Neutrophil (primary cell): ENCODE data around the gene CDKN2B-AS1.

Experiments used
- H3K27ac ChIP-seq: fragments of 200-600 bp; sonication (generic); 2 replicates; pipeline ENCODE4 v1.5.1; 2016; ENCODE audit warnings: mild to moderate bottlenecking, moderate library complexity
- H3K27me3 ChIP-seq: fragments of 200-600 bp; sonication (generic); 2 replicates; pipeline ENCODE4 v1.6.0; 2016; ENCODE audit warnings: mild to moderate bottlenecking
- H3K36me3 ChIP-seq: fragments of 200-600 bp; sonication (generic); 2 replicates; pipeline ENCODE4 v1.5.1; 2017
- H3K4me1 ChIP-seq, 2 experiments: fragments of 200-600 bp in 1 of 2; sonication (generic) in 1 of 2; 1 replicate in 1 of 2; 2 replicates in 1 of 2; pipeline versions ENCODE4 v1.5.1 to v1.6.1; 2013 to 2016; ENCODE audit warnings: low read depth in 1 of 2, low read length in 1 of 2, mild to moderate bottlenecking in 1 of 2, moderate library complexity in 1 of 2; ENCODE audit not compliant: control insufficient read depth in 1 of 2, insufficient read depth in 1 of 2
- H3K4me3 ChIP-seq, 2 experiments: fragments of 200-600 bp in 1 of 2; sonication (generic) in 1 of 2; 1 replicate in 1 of 2; 2 replicates in 1 of 2; pipeline ENCODE4 v1.5.1; 2013 to 2016; ENCODE audit warnings: low read depth in 1 of 2, low read length in 1 of 2, mild to moderate bottlenecking in 1 of 2, moderate library complexity in 1 of 2
- H3K9me3 ChIP-seq: fragments of 200-600 bp; sonication (generic); 2 replicates; pipeline ENCODE4 v1.5.1; 2016
- TF ChIP-seq, protein P1 (sequence below): fragments of 200-600 bp; sonication (generic); IDR thresholded peaks from 2 replicates; pipeline ENCODE4 v1.5.1; 2016; ENCODE audit warnings: antibody characterized with exemption

Gene CDKN2B-AS1

DNA sequence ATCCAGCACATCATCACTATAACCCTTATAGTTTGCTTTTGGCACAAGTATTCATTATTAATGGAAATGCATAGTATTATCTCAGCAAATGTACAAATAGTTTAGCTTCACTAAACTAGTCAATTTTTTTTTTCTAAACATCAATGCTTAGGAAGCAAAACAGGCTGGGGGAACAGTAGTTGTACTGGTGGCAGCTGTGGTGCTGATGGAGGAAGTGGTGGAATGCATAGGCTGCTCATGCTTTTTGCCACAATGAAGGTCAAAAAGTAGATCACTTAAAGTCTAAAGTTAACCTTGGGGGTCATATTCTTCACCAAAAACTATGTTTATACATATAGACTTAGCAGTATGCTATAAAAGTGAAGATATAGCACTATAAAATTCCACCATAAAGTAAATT lies 50.8 kb downstream of the CDKN2B-AS1 start:
- Histone ChIP-seq H3K27me3 (peaks cover 50% of the 10 kb centered on the region), H3K27ac (no peak overlapping the region), H3K4me1 (peaks cover 4 to 5% of the 10 kb centered on the region in 2 experiments), H3K4me3 (no peak overlapping the region), H3K36me3 (no peaks in the 10 kb centered on the region), H3K9me3 (no peaks in the 10 kb centered on the region)
- TF ChIP-seq, protein P1, sequence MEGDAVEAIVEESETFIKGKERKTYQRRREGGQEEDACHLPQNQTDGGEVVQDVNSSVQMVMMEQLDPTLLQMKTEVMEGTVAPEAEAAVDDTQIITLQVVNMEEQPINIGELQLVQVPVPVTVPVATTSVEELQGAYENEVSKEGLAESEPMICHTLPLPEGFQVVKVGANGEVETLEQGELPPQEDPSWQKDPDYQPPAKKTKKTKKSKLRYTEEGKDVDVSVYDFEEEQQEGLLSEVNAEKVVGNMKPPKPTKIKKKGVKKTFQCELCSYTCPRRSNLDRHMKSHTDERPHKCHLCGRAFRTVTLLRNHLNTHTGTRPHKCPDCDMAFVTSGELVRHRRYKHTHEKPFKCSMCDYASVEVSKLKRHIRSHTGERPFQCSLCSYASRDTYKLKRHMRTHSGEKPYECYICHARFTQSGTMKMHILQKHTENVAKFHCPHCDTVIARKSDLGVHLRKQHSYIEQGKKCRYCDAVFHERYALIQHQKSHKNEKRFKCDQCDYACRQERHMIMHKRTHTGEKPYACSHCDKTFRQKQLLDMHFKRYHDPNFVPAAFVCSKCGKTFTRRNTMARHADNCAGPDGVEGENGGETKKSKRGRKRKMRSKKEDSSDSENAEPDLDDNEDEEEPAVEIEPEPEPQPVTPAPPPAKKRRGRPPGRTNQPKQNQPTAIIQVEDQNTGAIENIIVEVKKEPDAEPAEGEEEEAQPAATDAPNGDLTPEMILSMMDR: no peak

DNA sequence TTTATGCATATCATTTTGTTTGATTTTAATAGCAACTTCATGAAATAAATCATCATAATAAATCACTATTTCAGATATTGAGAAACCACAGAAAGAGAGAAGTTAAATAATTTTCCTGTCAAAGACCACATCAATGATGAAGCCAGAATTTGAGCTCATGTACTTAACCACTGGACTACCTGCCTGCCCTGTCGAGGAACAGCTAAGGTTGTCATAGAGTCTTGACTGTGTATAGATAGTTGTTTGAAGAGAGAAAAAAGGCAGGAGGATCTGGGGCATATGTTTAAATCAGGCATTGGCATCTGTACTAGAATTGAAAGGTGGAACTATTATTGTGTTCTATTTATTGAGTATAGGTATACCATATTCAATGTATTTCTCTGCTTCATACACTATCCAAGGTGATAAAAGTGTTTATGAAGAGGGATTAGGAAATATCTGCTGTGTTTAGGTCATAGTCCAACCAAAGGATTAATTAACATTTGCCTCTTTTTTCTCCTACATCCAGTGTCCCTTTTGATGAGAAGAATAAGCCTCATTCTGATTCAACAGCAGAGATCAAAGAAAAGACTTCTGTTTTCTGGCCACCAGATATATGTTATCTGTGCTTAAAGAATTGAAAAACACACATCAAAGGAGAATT lies 51.8 kb downstream of the CDKN2B-AS1 start:
- peaks cover 14% of the 10 kb centered on the region in 2 experiments for H3K4me1 ChIP-seq
- H3K27me3 ChIP-seq: peaks cover 46% of the 10 kb centered on the region
- H3K27ac ChIP-seq: no peak overlapping the region
- no peaks in the 10 kb centered on the region for H3K36me3 ChIP-seq
- H3K4me3 ChIP-seq: no peak overlapping the region
- TF ChIP-seq, protein P1: no peak
- H3K9me3 ChIP-seq: no peaks in the 10 kb centered on the region

DNA sequence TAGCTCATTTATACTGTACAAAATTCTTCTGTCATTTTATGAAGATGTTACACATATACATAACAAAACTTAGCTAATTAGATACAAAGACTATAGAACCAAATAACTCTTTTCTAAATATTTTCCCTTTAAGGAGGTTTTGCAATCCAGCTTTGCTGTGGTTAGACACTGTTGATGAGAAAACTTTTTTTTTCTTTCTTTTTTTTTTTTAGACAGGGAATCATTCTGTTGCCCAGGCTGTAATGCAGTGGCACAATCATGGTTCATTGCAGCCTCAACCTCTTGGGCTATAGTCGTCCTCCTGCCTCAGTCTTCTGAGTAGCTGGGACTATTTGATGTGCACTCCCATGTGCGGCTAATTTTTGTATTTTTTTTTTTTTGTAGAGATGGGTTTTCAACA lies 53.0 kb downstream of the CDKN2B-AS1 start:
- no peaks in the 10 kb centered on the region for H3K36me3 ChIP-seq
- peaks cover 34% of the 10 kb centered on the region for H3K27me3 ChIP-seq
- H3K4me1 ChIP-seq: peaks cover 15 to 17% of the 10 kb centered on the region in 2 experiments
- no peak overlapping the region for H3K27ac ChIP-seq
- H3K4me3 ChIP-seq: no peak overlapping the region
- TF ChIP-seq, protein P1: no peak
- no peaks in the 10 kb centered on the region for H3K9me3 ChIP-seq

DNA sequence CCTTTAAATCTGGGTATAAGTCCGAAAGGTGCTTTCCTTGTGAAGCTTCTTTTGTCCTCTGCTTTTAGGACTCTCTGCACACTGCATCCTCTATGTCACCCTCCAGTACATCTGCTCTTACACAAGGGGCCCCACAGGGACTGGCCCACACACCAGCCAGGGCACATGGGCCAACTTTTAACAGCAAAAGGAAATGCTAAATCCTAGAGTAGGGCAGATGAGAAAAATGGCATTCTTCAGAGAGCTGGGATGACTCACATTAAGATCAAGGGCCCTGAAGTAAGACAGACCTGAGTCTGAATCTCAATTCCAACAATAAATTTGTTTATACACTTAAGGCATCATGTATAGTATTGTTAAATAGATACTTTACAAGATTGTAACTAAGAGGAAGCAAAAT lies 54.8 kb downstream of the CDKN2B-AS1 start:
- H3K27ac ChIP-seq: no peak overlapping the region
- H3K36me3 ChIP-seq: no peaks in the 10 kb centered on the region
- peaks cover 23% of the 10 kb centered on the region for H3K27me3 ChIP-seq
- TF ChIP-seq, protein P1: no peak
- H3K4me1 ChIP-seq: peaks cover 15 to 17% of the 10 kb centered on the region in 2 experiments
- no peaks in the 10 kb centered on the region for H3K9me3 ChIP-seq
- H3K4me3 ChIP-seq: no peak overlapping the region

DNA sequence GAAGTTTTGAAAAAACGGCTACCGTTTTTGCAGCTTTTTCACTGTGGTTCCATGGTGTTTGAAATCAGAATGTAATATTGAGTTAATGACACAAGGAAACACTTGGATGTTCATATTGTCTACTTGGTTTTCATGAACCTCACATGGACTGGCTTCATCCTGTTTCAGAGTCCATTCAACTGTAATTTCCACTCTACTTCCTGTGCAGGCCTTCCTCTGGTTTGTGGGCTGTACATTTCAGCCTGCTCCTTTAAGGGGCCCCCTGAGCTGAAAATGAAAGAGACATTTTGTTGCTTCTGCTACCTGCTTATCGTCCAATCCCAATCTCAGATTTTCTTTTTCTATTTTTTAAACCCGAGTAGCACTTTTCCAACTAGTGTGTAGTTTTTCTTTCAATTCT lies 56.3 kb downstream of the CDKN2B-AS1 start:
- Histone ChIP-seq H3K4me1 (peaks cover 15 to 17% of the 10 kb centered on the region in 2 experiments), H3K9me3 (no peaks in the 10 kb centered on the region), H3K27ac (no peak overlapping the region), H3K27me3 (peaks cover 11% of the 10 kb centered on the region), H3K4me3 (no peak overlapping the region), H3K36me3 (no peaks in the 10 kb centered on the region)
- TF ChIP-seq, protein P1: no peak
